K562 (cell line): ENCODE measurements around the gene MYO3B. TPM values are rescaled to one million over a fixed set of nuclear protein-coding genes. Genes with fewer than 3 reads are reported as not detected.
A peak's percentile ranks its signal among the peaks of the same experiment; 100 is the strongest.

ENCODE experiments used
- ARHGAP35 ChIP-seq: fragments of 450-650 bp; IDR thresholded peaks from 2 replicates; pipeline ENCODE4 v1.6.1; 2018; ENCODE audit not compliant: partially characterized antibody
- ATF6 ChIP-seq: sonication (generic); formaldehyde crosslinking; IDR thresholded peaks from 2 replicates; pipeline ENCODE4 v1.4.0; 2020; ENCODE audit warnings: mild to moderate bottlenecking, missing genetic modification reagents
- CREBBP ChIP-seq: IDR thresholded peaks from one replicate; pipeline ENCODE4 v1.6.1; 2012; ENCODE audit warnings: low read depth, mild to moderate bottlenecking, control low read depth, inconsistent platforms, low read length
- EHMT2 ChIP-seq: fragments of 450-650 bp; IDR thresholded peaks from 2 replicates; pipeline ENCODE4 v1.6.1; 2018; ENCODE audit warnings: antibody characterized with exemption
- HMGN3 ChIP-seq: IDR thresholded peaks from 2 replicates; pipeline ENCODE4 v1.6.1; 2011; ENCODE audit warnings: borderline replicate concordance, low read depth, mild to moderate bottlenecking, mixed read lengths, low read length; ENCODE audit not compliant: insufficient read length; ENCODE audit errors: extremely low read depth
- HNRNPLL ChIP-seq: fragments of 200-400 bp; formaldehyde crosslinking; IDR thresholded peaks from 2 replicates; pipeline ENCODE4 v1.6.1; 2017; ENCODE audit warnings: low read length, low read depth, mild to moderate bottlenecking; ENCODE audit not compliant: poor library complexity, severe bottlenecking
- KLF16 ChIP-seq: IDR thresholded peaks from 2 replicates; pipeline ENCODE4 v1.6.1; 2016; ENCODE audit warnings: antibody characterized with exemption
- MEIS2 ChIP-seq: fragments of 450-650 bp; IDR thresholded peaks from 2 replicates; pipeline ENCODE4 v1.6.1; 2014; ENCODE audit warnings: mild to moderate bottlenecking; ENCODE audit not compliant: partially characterized antibody
- MIER1 ChIP-seq: fragments of 450-650 bp; IDR thresholded peaks from 2 replicates; pipeline ENCODE4 v1.6.1; 2016; ENCODE audit warnings: antibody characterized with exemption, mild to moderate bottlenecking, low read depth
- NR2C1 ChIP-seq, 2 experiments: fragments of 450-650 bp; IDR thresholded peaks; 2 replicates each; pipeline ENCODE4 v1.6.1; 2017; ENCODE audit warnings: mild to moderate bottlenecking in 2 of 2, antibody characterized with exemption in 1 of 2, inconsistent platforms in 1 of 2, missing compliant biosample characterization in 1 of 2, missing genetic modification characterization in 1 of 2
- NRF1 ChIP-seq, 2 experiments: fragments of 450-650 bp; IDR thresholded peaks in 1 of 2; conservative IDR thresholded peaks in 1 of 2; 2 replicates each; pipeline ENCODE4 v1.6.1; 2014; ENCODE audit warnings: mild to moderate bottlenecking in 2 of 2
- PKNOX1 ChIP-seq: fragments of 450-650 bp; IDR thresholded peaks from 2 replicates; pipeline ENCODE4 v1.6.1; 2016
- RAD51 ChIP-seq: fragments of 450-650 bp; IDR thresholded peaks from 2 replicates; pipeline ENCODE4 v1.7.1; 2016; ENCODE audit warnings: low read depth, mild to moderate bottlenecking, borderline replicate concordance
- SAFB ChIP-seq: fragments of 200-400 bp; formaldehyde crosslinking; IDR thresholded peaks from 2 replicates; pipeline ENCODE4 v1.6.1; 2017; ENCODE audit warnings: low read depth, low read length, borderline replicate concordance
- SOX6 ChIP-seq: fragments of 450-650 bp; IDR thresholded peaks from 2 replicates; pipeline ENCODE4 v1.6.1; 2014; ENCODE audit warnings: mild to moderate bottlenecking
- SP1 ChIP-seq: sonication (generic); formaldehyde crosslinking; IDR thresholded peaks from 2 replicates; pipeline ENCODE4 v1.8.1; 2022; ENCODE audit warnings: mild to moderate bottlenecking, missing genetic modification reagents
- TAF1 ChIP-seq: IDR thresholded peaks from 2 replicates; pipeline ENCODE4 v1.6.1; 2011; ENCODE audit warnings: mild to moderate bottlenecking, low read length, moderate library complexity; ENCODE audit not compliant: insufficient read depth, control insufficient read depth, severe bottlenecking; ENCODE audit errors: extremely low read depth
- TARDBP ChIP-seq: fragments of 450-650 bp; IDR thresholded peaks from 2 replicates; pipeline ENCODE4 v1.6.1; 2016
- TBP ChIP-seq: optimal IDR thresholded peaks from 2 replicates; pipeline ENCODE3; 2011; ENCODE audit warnings: low read depth, low read length, improper control_type of control experiment
- ZNF57 ChIP-seq: fragments of 450-650 bp; formaldehyde crosslinking; IDR thresholded peaks from 2 replicates; pipeline ENCODE4 v1.4.0; 2020; ENCODE audit warnings: mild to moderate bottlenecking, moderate library complexity
- polyA plus RNA-seq, 8 experiments: library from polyadenylated mRNA; depleted of rRNA in 4 of 8; stranded (reverse) in 5 of 8; unstranded in 3 of 8; fragments of >200 nt; fragmentation: Nextera tagmentation in 2 of 8; fragmentation: Illumina TruSeq in 1 of 8; extraction: Ambion mirVana in 2 of 8; extraction: Trizol in 1 of 8; gene quantifications; 2 replicates each; pipeline versions ENCODE4 v1.2.1 to v1.2.3, GENCODE V29; 2011 to 2014; ENCODE audit warnings: inconsistent platforms in 1 of 8, missing spikeins in 1 of 8
- total RNA-seq, 7 experiments: library from RNA; depleted of rRNA in 6 of 7; stranded (reverse); fragments of >200 nt in 6 of 7; fragmentation: Illumina TruSeq in 2 of 7; extraction: Trizol in 2 of 7; gene quantifications; 2 replicates each; pipeline versions ENCODE4 v1.2.1 to v1.2.3, GENCODE V29; 2011 to 2021; ENCODE audit warnings: low replicate concordance in 1 of 7
- TF ChIP-seq, protein P1 (sequence below): sonication (generic); formaldehyde crosslinking; IDR thresholded peaks from 2 replicates; pipeline ENCODE4 v1.8.0; 2022; ENCODE audit warnings: mild to moderate bottlenecking, missing genetic modification reagents
- TF ChIP-seq, protein P2 (sequence below), 3 experiments: IDR thresholded peaks in 2 of 3; conservative IDR thresholded peaks in 1 of 3; 2 replicates each; pipeline ENCODE4 v1.5.1; 2011 to 2012; ENCODE audit warnings: low read length in 3 of 3, mild to moderate bottlenecking in 3 of 3, control low read depth in 2 of 3, improper control_type of control experiment in 1 of 3, inconsistent platforms in 1 of 3, low read depth in 1 of 3, mixed read lengths in 1 of 3, moderate library complexity in 1 of 3; ENCODE audit not compliant: insufficient read depth in 2 of 3

The MYO3B gene
- total and polyA plus RNA-seq, 9 of the 15 experiments (the other 6 are each of a cell fraction or from before 2014, with no cell fraction given): 2.7 to 6.5 (median 3.6) TPM

- TF ChIP-seq HMGN3: no peak
- TF ChIP-seq PKNOX1: 0 out of 2 replicates have a peak, but pooled peaks have one; percentile 44
- no peak for TF ChIP-seq SAFB
- no peak for TF ChIP-seq ZNF57
- TF ChIP-seq, protein P1, sequence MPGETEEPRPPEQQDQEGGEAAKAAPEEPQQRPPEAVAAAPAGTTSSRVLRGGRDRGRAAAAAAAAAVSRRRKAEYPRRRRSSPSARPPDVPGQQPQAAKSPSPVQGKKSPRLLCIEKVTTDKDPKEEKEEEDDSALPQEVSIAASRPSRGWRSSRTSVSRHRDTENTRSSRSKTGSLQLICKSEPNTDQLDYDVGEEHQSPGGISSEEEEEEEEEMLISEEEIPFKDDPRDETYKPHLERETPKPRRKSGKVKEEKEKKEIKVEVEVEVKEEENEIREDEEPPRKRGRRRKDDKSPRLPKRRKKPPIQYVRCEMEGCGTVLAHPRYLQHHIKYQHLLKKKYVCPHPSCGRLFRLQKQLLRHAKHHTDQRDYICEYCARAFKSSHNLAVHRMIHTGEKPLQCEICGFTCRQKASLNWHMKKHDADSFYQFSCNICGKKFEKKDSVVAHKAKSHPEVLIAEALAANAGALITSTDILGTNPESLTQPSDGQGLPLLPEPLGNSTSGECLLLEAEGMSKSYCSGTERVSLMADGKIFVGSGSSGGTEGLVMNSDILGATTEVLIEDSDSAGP (CRISPR knock-in tag): no peak
- TF ChIP-seq TAF1: no peak
- TF ChIP-seq NRF1 (conservative IDR thresholded peaks at IDR 0.05 in 1 of 2, IDR thresholded peaks at IDR 0.05 in 1 of 2): peak; percentile 53 to 56; a peak in 3 of 4 replicates
- peak; percentile 22; the same call in 1 of the 2 replicates for TF ChIP-seq RAD51
- TF ChIP-seq, protein P2, sequence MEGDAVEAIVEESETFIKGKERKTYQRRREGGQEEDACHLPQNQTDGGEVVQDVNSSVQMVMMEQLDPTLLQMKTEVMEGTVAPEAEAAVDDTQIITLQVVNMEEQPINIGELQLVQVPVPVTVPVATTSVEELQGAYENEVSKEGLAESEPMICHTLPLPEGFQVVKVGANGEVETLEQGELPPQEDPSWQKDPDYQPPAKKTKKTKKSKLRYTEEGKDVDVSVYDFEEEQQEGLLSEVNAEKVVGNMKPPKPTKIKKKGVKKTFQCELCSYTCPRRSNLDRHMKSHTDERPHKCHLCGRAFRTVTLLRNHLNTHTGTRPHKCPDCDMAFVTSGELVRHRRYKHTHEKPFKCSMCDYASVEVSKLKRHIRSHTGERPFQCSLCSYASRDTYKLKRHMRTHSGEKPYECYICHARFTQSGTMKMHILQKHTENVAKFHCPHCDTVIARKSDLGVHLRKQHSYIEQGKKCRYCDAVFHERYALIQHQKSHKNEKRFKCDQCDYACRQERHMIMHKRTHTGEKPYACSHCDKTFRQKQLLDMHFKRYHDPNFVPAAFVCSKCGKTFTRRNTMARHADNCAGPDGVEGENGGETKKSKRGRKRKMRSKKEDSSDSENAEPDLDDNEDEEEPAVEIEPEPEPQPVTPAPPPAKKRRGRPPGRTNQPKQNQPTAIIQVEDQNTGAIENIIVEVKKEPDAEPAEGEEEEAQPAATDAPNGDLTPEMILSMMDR (IDR thresholded peaks at IDR 0.05 in 2 of 3, conservative IDR thresholded peaks at IDR 0.05 in 1 of 3; ENCODE audit: insufficient read depth in 2 of 3, low read depth in 1 of 3, low read length in 3 of 3): no peak
- TF ChIP-seq EHMT2: peak; percentile 93
- TF ChIP-seq MIER1: 0 out of 2 replicates have a peak, but pooled peaks have one; percentile 17
- no peak for TF ChIP-seq NR2C1 (IDR thresholded peaks at IDR 0.05)
- peak; percentile 53; the same call in 1 of the 2 replicates for TF ChIP-seq NR2C1 (tag; IDR thresholded peaks at IDR 0.05)
- peak; percentile 72 for TF ChIP-seq HNRNPLL
- no peak for TF ChIP-seq TBP
- no peak for TF ChIP-seq ARHGAP35
- peak; percentile 77 for TF ChIP-seq TARDBP
- no peak for TF ChIP-seq SP1 (CRISPR knock-in tag)
- peak; percentile 73; the same call in 1 of the 2 replicates for TF ChIP-seq ATF6
- TF ChIP-seq KLF16: peak; percentile 92
- TF ChIP-seq CREBBP: no peak
- TF ChIP-seq SOX6: peak; percentile 99
- peak; percentile 91 for TF ChIP-seq MEIS2
Measured at GRCh38 chr2:170143045-170143717, 34.8 kb upstream of the MYO3B start (continued).
